Measurements from ENCODE around the gene HESX1. TPM values are rescaled to one million over a fixed set of nuclear protein-coding genes. Genes with fewer than 3 reads are reported as not detected.

The HESX1 gene
- total RNA-seq, 1 donor from 2014 or later: 0.30 TPM

DNA sequence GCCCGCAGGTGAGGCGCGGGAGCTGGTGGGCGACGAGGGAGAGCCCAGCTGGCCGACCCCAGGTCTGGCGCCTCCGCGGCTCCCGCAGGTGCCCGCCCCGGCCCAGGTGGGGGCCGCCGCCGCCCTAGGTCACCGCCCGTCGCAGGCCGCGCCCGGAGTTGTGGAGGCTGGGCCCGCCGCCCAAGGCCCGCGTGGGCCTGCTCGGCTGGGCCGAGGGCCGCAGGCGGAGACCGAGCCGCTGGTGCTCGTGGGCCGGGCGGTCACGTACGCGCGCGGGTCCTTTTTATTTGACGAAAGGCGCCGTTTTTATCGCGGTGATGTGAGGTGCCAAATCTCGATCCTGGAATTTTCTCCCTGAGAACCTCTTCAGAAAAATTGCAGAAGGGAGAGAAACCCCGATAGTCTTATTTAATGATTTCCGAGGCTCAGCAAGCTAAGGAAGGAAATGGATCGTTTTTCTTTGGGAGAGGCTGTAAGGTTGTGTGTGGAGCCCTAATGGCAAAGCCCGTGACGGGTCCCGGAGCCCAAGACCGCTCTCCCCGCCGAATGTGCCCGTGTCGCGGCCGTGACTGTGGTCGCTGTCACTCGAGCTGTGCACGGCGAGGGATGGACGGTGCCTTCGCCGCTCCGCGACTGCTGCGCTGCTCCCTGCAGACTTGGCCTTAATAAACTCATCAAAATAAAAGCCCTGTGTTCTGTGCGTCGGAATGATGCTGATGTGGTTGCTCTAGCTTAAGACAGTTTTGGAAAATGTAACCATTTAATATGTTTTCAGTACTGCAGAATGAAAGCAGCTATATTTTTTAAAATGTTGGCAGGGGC lies 28.4 kb upstream of the HESX1 start:
- TF ChIP-seq, protein P1, sequence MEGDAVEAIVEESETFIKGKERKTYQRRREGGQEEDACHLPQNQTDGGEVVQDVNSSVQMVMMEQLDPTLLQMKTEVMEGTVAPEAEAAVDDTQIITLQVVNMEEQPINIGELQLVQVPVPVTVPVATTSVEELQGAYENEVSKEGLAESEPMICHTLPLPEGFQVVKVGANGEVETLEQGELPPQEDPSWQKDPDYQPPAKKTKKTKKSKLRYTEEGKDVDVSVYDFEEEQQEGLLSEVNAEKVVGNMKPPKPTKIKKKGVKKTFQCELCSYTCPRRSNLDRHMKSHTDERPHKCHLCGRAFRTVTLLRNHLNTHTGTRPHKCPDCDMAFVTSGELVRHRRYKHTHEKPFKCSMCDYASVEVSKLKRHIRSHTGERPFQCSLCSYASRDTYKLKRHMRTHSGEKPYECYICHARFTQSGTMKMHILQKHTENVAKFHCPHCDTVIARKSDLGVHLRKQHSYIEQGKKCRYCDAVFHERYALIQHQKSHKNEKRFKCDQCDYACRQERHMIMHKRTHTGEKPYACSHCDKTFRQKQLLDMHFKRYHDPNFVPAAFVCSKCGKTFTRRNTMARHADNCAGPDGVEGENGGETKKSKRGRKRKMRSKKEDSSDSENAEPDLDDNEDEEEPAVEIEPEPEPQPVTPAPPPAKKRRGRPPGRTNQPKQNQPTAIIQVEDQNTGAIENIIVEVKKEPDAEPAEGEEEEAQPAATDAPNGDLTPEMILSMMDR (IDR thresholded peaks at IDR 0.05; ENCODE audit: borderline replicate concordance): no peak
- Histone ChIP-seq H3K4me1 (peaks cover 37% of the 10 kb centered on the region), H3K4me3 (peak overlapping the region; percentile 80), H3K36me3 (no peaks in the 10 kb centered on the region), H3K27ac (replicated peaks) (peak overlapping the region; percentile 96), H3K27me3 (ENCODE audit: low read depth) (no peaks in the 10 kb centered on the region), H3K9me3 (replicated peaks) (no peaks in the 10 kb centered on the region)
- intact Hi-C loops (cut with micrococcal nuclease): no loop called here
- peak; percentile 43 for DNase-seq

- H3K4me3 ChIP-seq: peak within 1 kb of the TSS; percentile 80
- no peaks in the 10 kb centered on the region for H3K27me3 ChIP-seq (ENCODE audit: low read depth)
- intact Hi-C loops (cut with micrococcal nuclease): no loop called here
- TF ChIP-seq, protein P1 (IDR thresholded peaks at IDR 0.05; ENCODE audit: borderline replicate concordance): no peak
- H3K4me1 ChIP-seq: peaks cover 37% of the 10 kb centered on the region
- no peaks in the 10 kb centered on the region for H3K36me3 ChIP-seq
- H3K9me3 ChIP-seq (replicated peaks): no peaks in the 10 kb centered on the region
- DNase-seq: peak; percentile 95
- peak within 1 kb of the TSS; percentile 96 for H3K27ac ChIP-seq (replicated peaks)
Observed at GRCh38 chr3:57227204-57227929, 27.6 kb upstream of the HESX1 start, which contains the start of gene APPL1. APPL1 (plus strand) TSS chr3:57227729; CDS start chr3:57227884, 155 bp downstream.

DNA sequence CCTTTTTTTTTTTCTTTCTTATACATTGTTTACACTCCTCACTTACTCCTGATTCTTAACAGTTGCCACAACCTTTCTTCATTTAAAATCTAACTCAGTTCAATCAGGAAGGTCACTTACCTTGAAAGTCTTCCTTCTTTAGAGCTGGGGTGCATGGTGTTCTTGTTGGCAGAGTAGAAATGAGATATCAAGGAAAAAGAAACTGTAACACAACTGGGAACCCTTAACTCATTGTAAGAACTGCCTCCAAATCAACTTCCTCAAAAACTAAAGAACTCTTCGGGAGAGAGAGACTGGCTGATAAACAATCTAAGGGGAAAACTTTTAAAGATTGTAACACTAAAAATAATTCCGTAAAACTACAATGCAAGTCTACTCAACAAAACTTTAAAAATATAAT lies 26.4 kb upstream of the HESX1 start:
- Histone ChIP-seq H3K4me3 (no peak overlapping the region), H3K36me3 (no peaks in the 10 kb centered on the region), H3K4me1 (peaks cover 37% of the 10 kb centered on the region), H3K9me3 (replicated peaks) (no peaks in the 10 kb centered on the region), H3K27ac (replicated peaks) (no peak overlapping the region), H3K27me3 (ENCODE audit: low read depth) (no peaks in the 10 kb centered on the region)
- TF ChIP-seq, protein P1 (IDR thresholded peaks at IDR 0.05; ENCODE audit: borderline replicate concordance): no peak
- intact Hi-C loops (cut with micrococcal nuclease): no loop called here
- DNase-seq: no peak

- Histone ChIP-seq H3K36me3 (no peaks in the 10 kb centered on the region), H3K4me3 (no peak overlapping the region), H3K27ac (replicated peaks) (no peak overlapping the region), H3K27me3 (ENCODE audit: low read depth) (no peaks in the 10 kb centered on the region), H3K9me3 (replicated peaks) (no peaks in the 10 kb centered on the region), H3K4me1 (peaks cover 26% of the 10 kb centered on the region)
- DNase-seq: no peak
- TF ChIP-seq, protein P1 (IDR thresholded peaks at IDR 0.05; ENCODE audit: borderline replicate concordance): no peak
- intact Hi-C loops (cut with micrococcal nuclease): loop anchor here (5.0 kb wide), 1 partner anchor 123 kb away; no protein-coding TSS in a partner anchor
Observed at GRCh38 chr3:57224856-57225255, 25.1 kb upstream of the HESX1 start.

DNA sequence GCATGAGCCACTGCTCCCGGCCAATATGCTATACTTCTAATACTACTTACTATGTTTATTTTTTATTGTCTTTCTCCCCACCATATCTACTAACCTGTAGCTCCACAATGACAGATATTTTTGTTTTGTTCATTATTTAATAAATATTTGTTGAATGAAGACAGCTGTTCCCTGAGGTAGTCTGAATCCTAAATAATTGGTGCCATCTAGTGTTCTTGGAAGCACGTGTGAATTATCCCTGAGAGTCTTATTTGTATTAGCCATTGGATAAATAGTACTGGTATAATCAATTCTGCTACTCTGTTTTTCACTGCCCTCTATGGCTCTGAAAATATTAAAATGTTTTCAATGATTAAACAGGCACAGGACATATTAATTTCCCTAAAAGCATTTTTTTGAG lies 22.1 kb upstream of the HESX1 start:
- no peaks in the 10 kb centered on the region for H3K9me3 ChIP-seq (replicated peaks)
- no peak overlapping the region for H3K4me3 ChIP-seq
- no peaks in the 10 kb centered on the region for H3K27me3 ChIP-seq (ENCODE audit: low read depth)
- TF ChIP-seq, protein P1 (IDR thresholded peaks at IDR 0.05; ENCODE audit: borderline replicate concordance): peak; percentile 46
- no peak overlapping the region for H3K27ac ChIP-seq (replicated peaks)
- peaks cover 5% of the 10 kb centered on the region for H3K4me1 ChIP-seq
- intact Hi-C loops (cut with micrococcal nuclease): loop anchor here (5.0 kb wide), 1 partner anchor 120 kb away; no protein-coding TSS in a partner anchor
- H3K36me3 ChIP-seq: no peaks in the 10 kb centered on the region
- no peak for DNase-seq
